SK-N-MC (cell line): Measurements from ENCODE around the gene JPH4.
A peak's percentile ranks its signal among the peaks of the same experiment; 100 is the strongest.

ENCODE experiments used
- DNase-seq: peaks from one replicate; pipeline ENCODE4 v3.0.0-alpha.2; 2011; ENCODE audit warnings: low read depth, low spot score
- H3K27ac ChIP-seq: fragments of 200-600 bp; sonication (generic); 2 replicates; pipeline ENCODE4 v1.5.1; 2016; ENCODE audit warnings: mixed run types
- H3K36me3 ChIP-seq: fragments of 200-600 bp; sonication (generic); 2 replicates; pipeline ENCODE4 v1.6.1; 2017; ENCODE audit warnings: antibody characterized with exemption, low read length, mixed read lengths; ENCODE audit not compliant: insufficient read depth
- H3K4me3 ChIP-seq: fragments of 200-600 bp; sonication (generic); 2 replicates; pipeline ENCODE4 v1.5.1; 2016
- H3K9ac ChIP-seq: fragments of 200-600 bp; sonication (generic); 2 replicates; pipeline ENCODE4 v1.8.0; 2017; ENCODE audit warnings: mixed run types, mixed read lengths; ENCODE audit not compliant: insufficient read length
- H3K9me3 ChIP-seq: fragments of 200-600 bp; sonication (generic); 2 replicates; pipeline ENCODE4 v1.6.1; 2017; ENCODE audit warnings: low read depth, mild to moderate bottlenecking, antibody characterized with exemption, low read length, moderate library complexity, mixed read lengths
- EZH2 ChIP-seq: fragments of 200-600 bp; sonication (generic); IDR thresholded peaks from one replicate; pipeline ENCODE4 v1.6.1; 2017; ENCODE audit warnings: antibody characterized with exemption
- FOXP2 ChIP-seq: optimal IDR thresholded peaks from 2 replicates; pipeline ENCODE3; 2011; ENCODE audit warnings: mild to moderate bottlenecking, moderate library complexity; ENCODE audit not compliant: insufficient read depth; ENCODE audit errors: extremely low read length, control extremely low read depth
- POLR2AphosphoS5 ChIP-seq: IDR thresholded peaks from 2 replicates; pipeline ENCODE4 v1.6.1; 2012; ENCODE audit warnings: mild to moderate bottlenecking, low read depth, low read length, borderline replicate concordance

The JPH4 gene

GRCh38 chr14:23577710-23578392 is 739 bp downstream of the JPH4 start:
- Histone ChIP-seq H3K4me3 (peak overlapping the region; percentile 61), H3K9ac (no peak overlapping the region)
- TF ChIP-seq EZH2 (no peak), POLR2AphosphoS5 (no peak), FOXP2 (no peak)

GRCh38 chr14:23577004-23577681 is 1.4 kb downstream of the JPH4 start:
- Histone ChIP-seq H3K27ac (no peak overlapping the region), H3K9me3 (no peaks in the 10 kb centered on the region), H3K36me3 (no peaks in the 10 kb centered on the region), H3K4me3 (peak overlapping the region; percentile 61), H3K9ac (no peak overlapping the region)
- TF ChIP-seq EZH2 (no peak), FOXP2 (no peak), POLR2AphosphoS5 (no peak)
- no peak for DNase-seq

More at GRCh38 chr14:23577710-23578392, 739 bp downstream of the JPH4 start:
- H3K27ac ChIP-seq, result no peak overlapping the region
- no peaks in the 10 kb centered on the region for H3K36me3 ChIP-seq
- DNase-seq, result no peak
- H3K9me3 ChIP-seq, result no peaks in the 10 kb centered on the region

- no peak for TF ChIP-seq FOXP2
- TF ChIP-seq POLR2AphosphoS5, result no peak
- TF ChIP-seq EZH2, result no peak
- Histone ChIP-seq H3K27ac (no peak overlapping the region), H3K9ac (no peak overlapping the region), H3K9me3 (no peaks in the 10 kb centered on the region), H3K36me3 (no peaks in the 10 kb centered on the region), H3K4me3 (no peak overlapping the region)
- DNase-seq, result no peak
Observed at GRCh38 chr14:23573384-23574015, 5.1 kb downstream of the JPH4 start.

- Histone ChIP-seq H3K36me3 (no peaks in the 10 kb centered on the region), H3K9ac (no peak overlapping the region), H3K4me3 (no peak overlapping the region), H3K27ac (no peak overlapping the region), H3K9me3 (no peaks in the 10 kb centered on the region)
- no peak for DNase-seq
- no peak for TF ChIP-seq FOXP2
- TF ChIP-seq POLR2AphosphoS5, result no peak
- no peak for TF ChIP-seq EZH2
Observed at GRCh38 chr14:23572836-23573235, 5.8 kb downstream of the JPH4 start.

GRCh38 chr14:23572524-23572828 is 6.1 kb downstream of the JPH4 start:
- H3K9me3 ChIP-seq, result no peaks in the 10 kb centered on the region
- no peak overlapping the region for H3K9ac ChIP-seq
- H3K36me3 ChIP-seq, result no peaks in the 10 kb centered on the region
- H3K4me3 ChIP-seq, result no peak overlapping the region
- TF ChIP-seq FOXP2 (no peak), POLR2AphosphoS5 (no peak), EZH2 (no peak)
- no peak overlapping the region for H3K27ac ChIP-seq
- DNase-seq, result no peak

- Histone ChIP-seq H3K9me3 (no peaks in the 10 kb centered on the region), H3K27ac (no peak overlapping the region), H3K4me3 (no peak overlapping the region), H3K9ac (no peak overlapping the region), H3K36me3 (no peaks in the 10 kb centered on the region)
- DNase-seq, result no peak
- TF ChIP-seq FOXP2 (no peak), EZH2 (no peak), POLR2AphosphoS5 (no peak)
Observed at GRCh38 chr14:23571701-23572523, 6.7 kb downstream of the JPH4 start.

GRCh38 chr14:23570806-23571483 is 7.6 kb downstream of the JPH4 start:
- H3K9me3 ChIP-seq, result no peaks in the 10 kb centered on the region
- H3K36me3 ChIP-seq, result no peaks in the 10 kb centered on the region
- TF ChIP-seq FOXP2 (no peak), POLR2AphosphoS5 (no peak), EZH2 (no peak)
- no peak overlapping the region for H3K9ac ChIP-seq
- H3K27ac ChIP-seq, result no peak overlapping the region
- H3K4me3 ChIP-seq, result no peak overlapping the region
- DNase-seq, result no peak
